H1 (cell line): Measurements from ENCODE around the gene GALNT17. TPM values are rescaled to one million over a fixed set of nuclear protein-coding genes. Genes with fewer than 3 reads are reported as not detected.

Source experiments
- CTCF ChIA-PET: fragments of 300-600 bp; sonication (Branson Sonifier 250); formaldehyde crosslinking; loops from one replicate; lab custom pipeline; 2021; ENCODE audit not compliant: partially characterized antibody; lab: Charles Lee
- POLR2A ChIA-PET: fragments of 300-600 bp; sonication (Branson Sonifier 250); formaldehyde crosslinking; loops from one replicate; lab custom pipeline; 2021; ENCODE audit warnings: inconsistent platforms; ENCODE audit not compliant: partially characterized antibody; lab: Charles Lee
- DNase-seq, 2 experiments: peaks; one replicate each; pipeline versions ENCODE4 v3.0.0 to v3.0.0-alpha.2; 2010 to 2022; ENCODE audit warnings: low spot score in 2 of 2, low read depth in 1 of 2, mixed read lengths in 1 of 2
- FAIRE-seq: peaks from 2 replicates; lab custom pipeline; 2011; peaks lifted over from hg19 to GRCh38; lab: Jason Lieb, UNC
- H2AFZ ChIP-seq: 2 replicates; pipeline ENCODE4 v1.8.1; 2012; ENCODE audit warnings: low read length, inconsistent platforms
- H2AK5ac ChIP-seq: 2 replicates; pipeline ENCODE4 v1.6.1; 2013; ENCODE audit warnings: low read depth, low read length
- H2BK120ac ChIP-seq: replicated peaks from 2 replicates; pipeline ENCODE3; 2013; ENCODE audit warnings: low read depth, low read length, inconsistent platforms
- H2BK12ac ChIP-seq: 2 replicates; pipeline ENCODE4 v1.6.1; 2013; ENCODE audit warnings: low read depth, low read length
- H2BK15ac ChIP-seq: 2 replicates; pipeline ENCODE4 v1.6.1; 2013; ENCODE audit warnings: low read length
- H2BK20ac ChIP-seq: 2 replicates; pipeline ENCODE4 v1.6.1; 2013; ENCODE audit warnings: low read length
- H2BK5ac ChIP-seq: 2 replicates; pipeline ENCODE4 v1.6.1; 2013; ENCODE audit warnings: low read depth, low read length
- H3K14ac ChIP-seq: 2 replicates; pipeline ENCODE4 v1.6.1; 2013; ENCODE audit warnings: inconsistent platforms; ENCODE audit not compliant: insufficient read length
- H3K18ac ChIP-seq: 2 replicates; pipeline ENCODE4 v1.6.1; 2013; ENCODE audit warnings: low read length; ENCODE audit errors: extremely low read depth
- H3K23ac ChIP-seq: 2 replicates; pipeline ENCODE4 v1.6.1; 2013; ENCODE audit warnings: inconsistent platforms; ENCODE audit not compliant: insufficient read length
- H3K23me2 ChIP-seq: 2 replicates; pipeline ENCODE4 v1.6.1; 2013; ENCODE audit warnings: low read depth, low read length
- H3K27ac ChIP-seq: 2 replicates; pipeline ENCODE4 v1.6.1; 2011; ENCODE audit warnings: low read depth, low read length, inconsistent platforms
- H3K27me3 ChIP-seq, 4 experiments: replicated peaks in 1 of 4; 1 replicate in 1 of 4; 2 replicates in 3 of 4; pipeline versions ENCODE4 v1.6.1 to v1.8.1; 2011 to 2013; ENCODE audit warnings: low read length in 3 of 4, mild to moderate bottlenecking in 3 of 4, inconsistent platforms in 2 of 4, mixed read lengths in 2 of 4, moderate library complexity in 1 of 4; ENCODE audit not compliant: control insufficient read depth in 3 of 4, insufficient read depth in 3 of 4; ENCODE audit errors: extremely low read depth in 1 of 4
- H3K36me3 ChIP-seq, 4 experiments: 2 replicates each; pipeline versions ENCODE4 v1.6.1 to v1.8.1; 2011 to 2013; ENCODE audit warnings: mild to moderate bottlenecking in 4 of 4, low read length in 3 of 4, moderate library complexity in 2 of 4, control low read depth in 1 of 4, inconsistent platforms in 1 of 4; ENCODE audit not compliant: insufficient read depth in 4 of 4, control insufficient read depth in 2 of 4
- H3K4ac ChIP-seq: replicated peaks from 2 replicates; pipeline ENCODE3; 2013; ENCODE audit warnings: low read length, low read depth, mixed read lengths, inconsistent platforms; ENCODE audit not compliant: insufficient read length
- H3K4me1 ChIP-seq, 4 experiments: replicated peaks in 1 of 4; 1 replicate in 1 of 4; 2 replicates in 3 of 4; pipeline versions ENCODE4 v1.6.1 to v1.8.1; 2011 to 2013; ENCODE audit warnings: low read length in 3 of 4, inconsistent platforms in 2 of 4, mixed read lengths in 1 of 4; ENCODE audit not compliant: insufficient read depth in 4 of 4, control insufficient read depth in 3 of 4
- H3K4me2 ChIP-seq, 2 experiments: 2 replicates each; pipeline versions ENCODE4 v1.6.1 to v1.8.1; 2011 to 2013; ENCODE audit warnings: low read depth in 2 of 2, low read length in 2 of 2, control low read depth in 1 of 2, inconsistent platforms in 1 of 2, mild to moderate bottlenecking in 1 of 2; ENCODE audit not compliant: insufficient read depth in 1 of 2
- H3K4me3 ChIP-seq, 4 experiments: fragments of 200-600, 300-600 bp in 1 of 4; sonication (generic), shearing (Covaris generic), sonication (Bioruptor Twin) in 1 of 4; 2 replicates each; pipeline versions ENCODE4 v1.5.1 to v1.8.1; 2011 to 2016; ENCODE audit warnings: low read length in 4 of 4, low read depth in 3 of 4, control low read depth in 2 of 4, inconsistent platforms in 2 of 4, mild to moderate bottlenecking in 2 of 4, mixed read lengths in 1 of 4, moderate library complexity in 1 of 4; ENCODE audit not compliant: insufficient read depth in 2 of 4; ENCODE audit errors: extremely low read depth in 1 of 4
- H3K56ac ChIP-seq: replicated peaks from 2 replicates; pipeline ENCODE3; 2013; ENCODE audit warnings: low read depth, mild to moderate bottlenecking, mixed read lengths, low read length, inconsistent platforms; ENCODE audit not compliant: insufficient read length
- H3K79me1 ChIP-seq: 2 replicates; pipeline ENCODE4 v1.6.1; 2013; ENCODE audit warnings: low read depth, low read length, control low read depth
- H3K79me2 ChIP-seq, 2 experiments: 2 replicates each; pipeline versions ENCODE4 v1.6.1 to v1.8.1; 2012 to 2013; ENCODE audit warnings: low read length in 2 of 2, mild to moderate bottlenecking in 2 of 2, inconsistent platforms in 1 of 2; ENCODE audit not compliant: insufficient read depth in 2 of 2, control insufficient read depth in 1 of 2
- H3K9ac ChIP-seq, 4 experiments: replicated peaks in 1 of 4; 1 replicate in 1 of 4; 2 replicates in 3 of 4; pipeline versions ENCODE4 v1.6.1 to v1.8.1; 2011 to 2013; ENCODE audit warnings: low read depth in 3 of 4, low read length in 3 of 4, control low read depth in 2 of 4, mild to moderate bottlenecking in 2 of 4, moderate library complexity in 2 of 4, inconsistent platforms in 1 of 4; ENCODE audit errors: extremely low read depth in 1 of 4
- H3K9me3 ChIP-seq, 2 experiments: 2 replicates each; pipeline versions ENCODE4 v1.6.1 to v1.8.1; 2012 to 2013; ENCODE audit warnings: mild to moderate bottlenecking in 2 of 2, moderate library complexity in 2 of 2, control low read depth in 1 of 2, inconsistent platforms in 1 of 2, low read depth in 1 of 2, low read length in 1 of 2, mixed read lengths in 1 of 2; ENCODE audit not compliant: insufficient read depth in 2 of 2
- H4K20me1 ChIP-seq, 2 experiments: replicated peaks in 1 of 2; 2 replicates each; pipeline versions ENCODE3 to v1.8.1; 2011 to 2013; ENCODE audit warnings: inconsistent platforms in 2 of 2, low read length in 2 of 2, mild to moderate bottlenecking in 1 of 2; ENCODE audit not compliant: insufficient read depth in 2 of 2, control insufficient read depth in 1 of 2
- H4K5ac ChIP-seq: 2 replicates; pipeline ENCODE4 v1.6.1; 2013; ENCODE audit warnings: low read length, low read depth, mixed read lengths, inconsistent platforms; ENCODE audit not compliant: insufficient read length
- H4K8ac ChIP-seq: 2 replicates; pipeline ENCODE4 v1.8.0; 2013; ENCODE audit warnings: mild to moderate bottlenecking, moderate library complexity, low read length, inconsistent platforms; ENCODE audit not compliant: insufficient read depth; ENCODE audit errors: extremely low read depth
- H4K91ac ChIP-seq: replicated peaks from 2 replicates; pipeline ENCODE3; 2013; ENCODE audit warnings: low read length, mixed read lengths, inconsistent platforms; ENCODE audit not compliant: insufficient read length
- TAF7 ChIP-seq: optimal IDR thresholded peaks from 2 replicates; pipeline ENCODE3; 2011; ENCODE audit warnings: low read depth, mild to moderate bottlenecking, inconsistent platforms, low read length, moderate library complexity, borderline replicate concordance
- WGBS, 2 experiments: shearing (Covaris generic) in 1 of 2; methylation state at CpG; one replicate each; pipeline versions ENCODE4 v1.1.6 to v1.1.7; 2013 to 2015; ENCODE audit warnings: low lambda C conversion rate in 2 of 2, mixed read lengths in 2 of 2, inconsistent platforms in 1 of 2, low coverage in 1 of 2, missing lambda C conversion rate in 1 of 2; ENCODE audit not compliant: insufficient replicate concordance in 2 of 2, insufficient coverage in 1 of 2, insufficient read length in 1 of 2; ENCODE audit errors: extremely low coverage in 1 of 2, missing lambda C conversion rate in 1 of 2; 5-methylcytosine and 5-hydroxymethylcytosine counted together
- polyA plus RNA-seq, 7 experiments: library from polyadenylated mRNA; depleted of rRNA in 3 of 7; stranded (reverse) in 5 of 7; unstranded in 2 of 7; fragments of >200 nt in 5 of 7; fragments of 200-250 nt in 2 of 7; gene quantifications; 1 replicate in 5 of 7; 2 replicates in 1 of 7; 4 replicates in 1 of 7; pipeline versions ENCODE4 v1.2.1 to v1.2.3, GENCODE V29; 2011 to 2013; ENCODE audit warnings: missing spikeins in 2 of 7, mixed read lengths in 2 of 7
- total RNA-seq: library from RNA; stranded (reverse); fragmentation: NEBNext Ultra II Directional; extraction: Animal tissue kit (Norgen Biotek cat#: 25700); gene quantifications from 2 replicates; pipeline ENCODE4 v1.2.1, GENCODE V29; 2021
- TF ChIP-seq, protein P1 (sequence below), 3 experiments: IDR thresholded peaks; 1 replicate in 2 of 3; 2 replicates in 1 of 3; pipeline versions ENCODE4 v1.5.1 to v1.6.1; 2011; ENCODE audit warnings: low read length in 3 of 3, mild to moderate bottlenecking in 3 of 3, inconsistent platforms in 2 of 3, low read depth in 1 of 3, moderate library complexity in 1 of 3; ENCODE audit not compliant: insufficient read depth in 1 of 3; ENCODE audit errors: control extremely low read depth in 1 of 3

Gene GALNT17
- total and polyA plus RNA-seq, 2 of the 8 experiments (the other 6 are each of a cell fraction or from before 2014, with no cell fraction given) = 37.7 to 47.0 TPM

- Histone ChIP-seq H2BK120ac (no peak overlapping the region), H3K36me3 (no peaks in the 10 kb centered on the region; a peak in 1 of 8 replicates), H3K14ac (no peak overlapping the region), H2AK5ac (no peak overlapping the region), H2BK12ac (no peak overlapping the region), H3K23ac (no peak overlapping the region), H3K18ac (no peak overlapping the region), H2BK15ac (no peak overlapping the region), H2AFZ (no peak overlapping the region), H3K27ac (no peak overlapping the region), H4K5ac (no peak overlapping the region), H3K23me2 (no peaks in the 10 kb centered on the region), H3K9me3 (peaks cover 0 to 4% of the 10 kb centered on the region in 2 experiments; a peak in 1 of 4 replicates), H2BK20ac (no peak overlapping the region), H3K4ac (no peak overlapping the region), H3K4me3 (no peak overlapping the region), H3K9ac (no peak overlapping the region), H4K20me1 (peaks cover 0 to 2% of the 10 kb centered on the region in 2 experiments), H3K4me1 (no peaks in the 10 kb centered on the region), H3K79me2 (peaks cover 4 to 95% of the 10 kb centered on the region in 2 experiments), H3K56ac (no peak overlapping the region), H4K91ac (no peak overlapping the region), H2BK5ac (no peak overlapping the region), H3K4me2 (no peak overlapping the region), H3K79me1 (peaks cover 12% of the 10 kb centered on the region), H3K27me3 (no peaks in the 10 kb centered on the region), H4K8ac (no peak overlapping the region)
- DNase-seq (no peak), FAIRE-seq (no peak)
- WGBS, 2 experiments = 88% methylated on average over 10 of the region's 10 CpGs; no CpG with 5 or more reads in 1 of the 2 experiments
- CTCF ChIA-PET = interaction anchor here (1.9 kb wide), 1 partner anchor 11 kb away, joined by 4 read pairs; no protein-coding TSS in a partner anchor
- TF ChIP-seq, protein P1, sequence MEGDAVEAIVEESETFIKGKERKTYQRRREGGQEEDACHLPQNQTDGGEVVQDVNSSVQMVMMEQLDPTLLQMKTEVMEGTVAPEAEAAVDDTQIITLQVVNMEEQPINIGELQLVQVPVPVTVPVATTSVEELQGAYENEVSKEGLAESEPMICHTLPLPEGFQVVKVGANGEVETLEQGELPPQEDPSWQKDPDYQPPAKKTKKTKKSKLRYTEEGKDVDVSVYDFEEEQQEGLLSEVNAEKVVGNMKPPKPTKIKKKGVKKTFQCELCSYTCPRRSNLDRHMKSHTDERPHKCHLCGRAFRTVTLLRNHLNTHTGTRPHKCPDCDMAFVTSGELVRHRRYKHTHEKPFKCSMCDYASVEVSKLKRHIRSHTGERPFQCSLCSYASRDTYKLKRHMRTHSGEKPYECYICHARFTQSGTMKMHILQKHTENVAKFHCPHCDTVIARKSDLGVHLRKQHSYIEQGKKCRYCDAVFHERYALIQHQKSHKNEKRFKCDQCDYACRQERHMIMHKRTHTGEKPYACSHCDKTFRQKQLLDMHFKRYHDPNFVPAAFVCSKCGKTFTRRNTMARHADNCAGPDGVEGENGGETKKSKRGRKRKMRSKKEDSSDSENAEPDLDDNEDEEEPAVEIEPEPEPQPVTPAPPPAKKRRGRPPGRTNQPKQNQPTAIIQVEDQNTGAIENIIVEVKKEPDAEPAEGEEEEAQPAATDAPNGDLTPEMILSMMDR (IDR thresholded peaks at IDR 0.05; ENCODE audit: control extremely low read depth in 1 of 3, insufficient read depth in 1 of 3, low read depth in 1 of 3, low read length in 3 of 3) = no peak
- no peak for TF ChIP-seq TAF7
- POLR2A ChIA-PET = no interaction called here
Measured at GRCh38 chr7:71229148-71229547, 97.2 kb downstream of the GALNT17 start.
